H1 (cell line): ENCODE data around the gene SEMG2. TPM values are rescaled to one million over a fixed set of nuclear protein-coding genes. Genes with fewer than 3 reads are reported as not detected.

ENCODE experiments used
- TAF7 ChIP-seq: optimal IDR thresholded peaks from 2 replicates; pipeline ENCODE3; 2011; ENCODE audit warnings: low read depth, mild to moderate bottlenecking, inconsistent platforms, low read length, moderate library complexity, borderline replicate concordance
- polyA plus RNA-seq, 7 experiments: library from polyadenylated mRNA; depleted of rRNA in 3 of 7; stranded (reverse) in 5 of 7; unstranded in 2 of 7; fragments of >200 nt in 5 of 7; fragments of 200-250 nt in 2 of 7; gene quantifications; 1 replicate in 5 of 7; 2 replicates in 1 of 7; 4 replicates in 1 of 7; pipeline versions ENCODE4 v1.2.1 to v1.2.3, GENCODE V29; 2011 to 2013; ENCODE audit warnings: missing spikeins in 2 of 7, mixed read lengths in 2 of 7
- total RNA-seq: library from RNA; stranded (reverse); fragmentation: NEBNext Ultra II Directional; extraction: Animal tissue kit (Norgen Biotek cat#: 25700); gene quantifications from 2 replicates; pipeline ENCODE4 v1.2.1, GENCODE V29; 2021

SEMG2 gene
- total and polyA plus RNA-seq, 2 of the 8 experiments (the other 6 are each of a cell fraction or from before 2014, with no cell fraction given), result not detected

DNA sequence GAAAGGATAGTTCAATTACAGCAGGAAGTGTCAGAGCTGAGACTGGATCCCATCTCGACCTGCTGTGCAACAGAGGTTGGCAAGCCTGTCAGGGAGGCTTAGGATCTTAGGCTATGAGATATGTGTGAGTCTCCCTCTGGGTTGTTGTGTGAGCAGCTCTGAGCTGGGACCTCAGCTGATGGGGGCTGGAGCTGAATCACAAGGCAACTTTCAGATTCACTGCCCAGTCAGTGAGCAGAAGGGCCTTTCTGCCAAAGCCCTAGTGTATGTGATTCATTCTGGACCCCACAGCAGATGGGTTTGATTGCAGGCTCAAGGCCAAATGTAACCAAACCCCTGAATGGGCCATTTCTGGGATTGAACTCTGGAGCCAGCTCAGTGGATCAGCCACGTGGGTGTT lies 42.0 kb upstream of the SEMG2 start (continued):
- no peak for TF ChIP-seq TAF7
- TF ChIP-seq, all 59 proteins: peak for 0
